NCI-H2171 (cell line): ENCODE data around the gene RALGPS1.

ENCODE experiments used
- DNase-seq: peaks from one replicate; lab custom pipeline; 2025; lab: John Stamatoyannopoulos, UW

The RALGPS1 gene

GRCh38 chr9:127123064-127123890 lies 208.7 kb downstream of the RALGPS1 start:
- DNase-seq = peak; percentile 96

GRCh38 chr9:127124111-127124531 lies 209.5 kb downstream of the RALGPS1 start:
- DNase-seq = no peak

GRCh38 chr9:127124792-127125191 lies 210.2 kb downstream of the RALGPS1 start:
- no peak for DNase-seq

GRCh38 chr9:127126971-127127370 lies 212.4 kb downstream of the RALGPS1 start:
- no peak for DNase-seq

GRCh38 chr9:127128341-127129072 lies 213.9 kb downstream of the RALGPS1 start:
- DNase-seq = no peak

GRCh38 chr9:127129073-127129717 lies 214.6 kb downstream of the RALGPS1 start:
- no peak for DNase-seq

GRCh38 chr9:127129718-127130085 lies 215.1 kb downstream of the RALGPS1 start:
- no peak for DNase-seq

- DNase-seq = no peak
Measured at GRCh38 chr9:127130235-127130634, 215.7 kb downstream of the RALGPS1 start.

GRCh38 chr9:127130661-127131538 lies 216.3 kb downstream of the RALGPS1 start:
- peak; percentile 98 for DNase-seq

- DNase-seq = no peak
Measured at GRCh38 chr9:127131871-127132270, 217.3 kb downstream of the RALGPS1 start.

- DNase-seq = no peak
Measured at GRCh38 chr9:127132375-127132774, 217.8 kb downstream of the RALGPS1 start.

- peak; percentile 81 for DNase-seq
Measured at GRCh38 chr9:127132921-127133647, 218.5 kb downstream of the RALGPS1 start.

- DNase-seq = peak; percentile 31
Measured at GRCh38 chr9:127133739-127134167, 219.2 kb downstream of the RALGPS1 start.

GRCh38 chr9:127135056-127135745 lies 220.6 kb downstream of the RALGPS1 start:
- DNase-seq = no peak

GRCh38 chr9:127136081-127136879 lies 221.7 kb downstream of the RALGPS1 start:
- DNase-seq = no peak

GRCh38 chr9:127136880-127137639 lies 222.5 kb downstream of the RALGPS1 start:
- DNase-seq = no peak

- DNase-seq = no peak
Measured at GRCh38 chr9:127137640-127138360, 223.2 kb downstream of the RALGPS1 start.

GRCh38 chr9:127138444-127138843 lies 223.9 kb downstream of the RALGPS1 start:
- no peak for DNase-seq
